GM18520 (cell line): ENCODE results near the gene CISD3.
"Not testable (repeated sequence)": the region's sequence is repeated elsewhere in the genome, so short reads cannot be mapped to it uniquely, and the experiment has no call there.

ENCODE experiments used
- ATAC-seq: cut with Tn5 transposase; IDR thresholded peaks from one replicate; pipeline ENCODE4 v1.9.1; 2021; ENCODE audit not compliant: unreplicated experiment

The CISD3 gene

GRCh38 chr17:38707678-38708351 is 22.3 kb upstream of the CISD3 start:
- ATAC-seq: no peak

GRCh38 chr17:38709104-38709820 is 20.9 kb upstream of the CISD3 start:
- no peak for ATAC-seq

GRCh38 chr17:38709864-38710603 is 20.1 kb upstream of the CISD3 start:
- ATAC-seq: no peak

- ATAC-seq: no peak
Observed at GRCh38 chr17:38710604-38710962, 19.6 kb upstream of the CISD3 start.

GRCh38 chr17:38710985-38711384 is 19.2 kb upstream of the CISD3 start:
- ATAC-seq: no peak

- no peak for ATAC-seq
Observed at GRCh38 chr17:38711792-38712571, 18.2 kb upstream of the CISD3 start.

- ATAC-seq: no peak
Observed at GRCh38 chr17:38712593-38712992, 17.5 kb upstream of the CISD3 start.

- no peak for ATAC-seq
Observed at GRCh38 chr17:38713456-38714075, 16.6 kb upstream of the CISD3 start.

- no peak for ATAC-seq
Observed at GRCh38 chr17:38715216-38715943, 14.8 kb upstream of the CISD3 start.

GRCh38 chr17:38716368-38717005 is 13.7 kb upstream of the CISD3 start:
- ATAC-seq: no peak

GRCh38 chr17:38717139-38717745 is 12.9 kb upstream of the CISD3 start:
- ATAC-seq: no peak

- ATAC-seq: no peak
Observed at GRCh38 chr17:38719289-38719942, 10.7 kb upstream of the CISD3 start.

GRCh38 chr17:38719943-38720641 is 10.0 kb upstream of the CISD3 start:
- no peak for ATAC-seq

- no peak for ATAC-seq
Observed at GRCh38 chr17:38720941-38721340, 9.2 kb upstream of the CISD3 start.

- no peak for ATAC-seq
Observed at GRCh38 chr17:38721802-38722201, 8.3 kb upstream of the CISD3 start.

GRCh38 chr17:38724337-38724988 is 5.7 kb upstream of the CISD3 start:
- no peak for ATAC-seq

- no peak for ATAC-seq
Observed at GRCh38 chr17:38725066-38725465, 5.1 kb upstream of the CISD3 start.

- ATAC-seq: not testable (repeated sequence)
Observed at GRCh38 chr17:38726145-38726544, 4.0 kb upstream of the CISD3 start.
